ENCODE data around the gene HOXA3. TPM values are rescaled to one million over a fixed set of nuclear protein-coding genes. Genes with fewer than 3 reads are reported as not detected.

Gene HOXA3
- total RNA-seq (2021): not detected in 2 replicates
- long read RNA-seq: 0 reads

DNA sequence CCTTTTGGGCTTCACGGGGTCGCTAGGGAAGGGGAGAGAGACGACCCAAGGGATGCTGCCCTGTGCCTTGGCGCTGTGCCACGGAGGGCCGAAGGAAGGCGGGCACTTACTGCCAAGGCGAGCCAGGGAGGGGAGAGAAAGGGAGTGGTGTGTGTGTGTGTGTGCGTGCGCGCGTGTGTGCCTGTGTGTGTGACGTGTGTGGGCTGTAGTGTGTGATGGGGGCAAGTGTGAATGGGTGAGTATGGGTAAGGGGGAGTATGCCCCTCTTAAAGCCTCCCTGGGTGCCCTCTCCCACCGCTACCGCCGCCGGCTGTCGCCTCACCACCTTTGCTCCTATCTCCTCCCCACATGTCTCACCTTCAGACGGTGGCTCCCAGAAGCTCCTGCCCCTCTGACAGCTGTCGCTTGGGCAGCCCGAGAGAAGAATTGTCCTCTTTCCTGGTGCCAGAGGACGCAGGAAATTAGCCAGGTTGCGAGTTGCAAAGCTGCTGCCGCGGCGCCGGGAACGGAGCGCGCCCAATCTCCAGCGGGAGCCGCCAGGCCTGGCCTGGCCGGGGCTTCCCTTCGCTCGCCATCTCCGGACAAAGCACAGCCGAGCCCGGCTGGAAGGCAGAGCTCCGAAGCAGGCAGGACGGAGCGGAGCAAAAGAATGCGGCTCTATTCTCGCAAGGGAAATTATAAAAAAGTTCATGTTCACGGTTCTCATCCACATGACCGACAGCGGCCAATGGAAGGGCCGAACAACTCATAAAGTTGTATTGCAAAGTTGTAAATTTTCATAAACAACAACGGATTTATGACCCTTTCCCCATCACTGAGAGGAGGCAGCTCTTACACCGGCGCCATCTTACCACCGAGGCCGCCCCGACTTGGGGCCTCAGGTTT, at the start of gene HOXA3:
Gene HOXA3, minus strand, starts transcription at position 653 of the 885 bp plus-strand sequence. CDS start 41,943 bp downstream, outside the sequence.
- H4K5ac ChIP-seq (ENCODE audit: insufficient read length, low read depth, low read length): no peak within 1 kb of the TSS
- no peak within 1 kb of the TSS for H3K27ac Mint-ChIP-seq
- H3K4me1 ChIP-seq (ENCODE audit: insufficient read depth, low read length): no peaks in the 10 kb centered on the region
- H3K27me3 Mint-ChIP-seq (ENCODE audit: low read depth): peaks cover 100% of the 10 kb centered on the region
- H4K20me1 ChIP-seq (ENCODE audit: control insufficient read depth, insufficient read depth, insufficient read length): no peaks in the 10 kb centered on the region
- H3K4ac ChIP-seq (ENCODE audit: low read depth, low read length): no peak within 1 kb of the TSS
- no peaks in the 10 kb centered on the region for H3K79me2 ChIP-seq (ENCODE audit: insufficient read depth, low read length)
- no peak within 1 kb of the TSS for H2BK15ac ChIP-seq (ENCODE audit: low read depth, low read length)
- H3K4me3 Mint-ChIP-seq: peak within 1 kb of the TSS in 1 of 2 experiments; percentile 66; a peak in 3 of 5 replicates
- peaks cover 0 to 6% (median 0%) of the 10 kb centered on the region in 3 experiments; a peak in 3 of 7 replicates for H3K36me3 Mint-ChIP-seq (ENCODE audit: insufficient read depth in 1 of 3, low read depth in 3 of 3)
- no peak within 1 kb of the TSS for H2BK5ac ChIP-seq (ENCODE audit: insufficient read length, low read length)
- H3K56ac ChIP-seq (ENCODE audit: insufficient read length, low read depth, low read length): no peak within 1 kb of the TSS
- DNase-seq: no peak
- H3K9me3 Mint-ChIP-seq: peaks cover 17 to 23% of the 10 kb centered on the region in 2 experiments
- H3K9me3 ChIP-seq (ENCODE audit: control insufficient read depth, low read depth, low read length): no peaks in the 10 kb centered on the region
- H3K14ac ChIP-seq (ENCODE audit: insufficient read depth, low read length): no peak within 1 kb of the TSS
- H3K27ac ChIP-seq (ENCODE audit: insufficient read length, low read depth, low read length): no peak within 1 kb of the TSS
- H2AFZ ChIP-seq (ENCODE audit: low read length): no peak within 1 kb of the TSS
- H3K4me2 ChIP-seq (ENCODE audit: insufficient read depth, insufficient read length, low read length): no peak within 1 kb of the TSS
- no peak within 1 kb of the TSS for H2AK5ac ChIP-seq (ENCODE audit: insufficient read length, low read length)
- peaks cover 13 to 30% of the 10 kb centered on the region in 2 experiments for H3K4me1 Mint-ChIP-seq
- H3K9ac ChIP-seq (ENCODE audit: extremely low read depth, insufficient read length, low read length): no peak within 1 kb of the TSS
- H2BK12ac ChIP-seq (ENCODE audit: insufficient read length, low read depth, low read length): no peak within 1 kb of the TSS
- no peak within 1 kb of the TSS for H3K18ac ChIP-seq (ENCODE audit: insufficient read length, low read depth, low read length)
- no peak within 1 kb of the TSS for H3K23ac ChIP-seq (ENCODE audit: insufficient read length, low read depth, low read length)
- TF ChIP-seq CTCF (conservative IDR thresholded peaks at IDR 0.05): no peak
- no peak within 1 kb of the TSS for H2BK20ac ChIP-seq (ENCODE audit: low read depth, low read length, poor library complexity, severe bottlenecking)
- no peak within 1 kb of the TSS for H4K91ac ChIP-seq (ENCODE audit: insufficient read length, low read depth, low read length)
- no peak within 1 kb of the TSS for H4K8ac ChIP-seq (replicated peaks; ENCODE audit: insufficient read length, low read depth, low read length)
- no peaks in the 10 kb centered on the region for H3K79me1 ChIP-seq (ENCODE audit: insufficient read depth, low read depth, low read length, poor library complexity, severe bottlenecking)
- peaks cover 4% of the 10 kb centered on the region for H3K23me2 ChIP-seq (ENCODE audit: insufficient read length, low read depth, low read length, poor library complexity, severe bottlenecking)
- H3K27me3 ChIP-seq (ENCODE audit: insufficient read depth, low read length): peaks cover 97% of the 10 kb centered on the region
- WGBS (ENCODE audit: extremely low coverage, insufficient read length, low lambda C conversion rate): no CpG with 5 or more reads among the region's 53 CpGs
- H3T11ph ChIP-seq (ENCODE audit: low read length): no peak within 1 kb of the TSS
- no peak within 1 kb of the TSS for H2BK120ac ChIP-seq (ENCODE audit: low read depth, low read length, poor library complexity, severe bottlenecking)

Data from H9 (cell line).